Breast epithelium (tissue), 4 donors: ENCODE results near the gene MORN1. TPM values are rescaled to one million over a fixed set of nuclear protein-coding genes. Genes with fewer than 3 reads are reported as not detected.

Experiments used
- DNase-seq, 2 donors: peaks; one replicate each; pipeline ENCODE4 v3.0.0-alpha.2; 2019; ENCODE audit warnings: low spot score in 2 of 2
- H3K27ac ChIP-seq, 2 donors: fragments of 200-600 bp; sonication (generic) in 1 of 2; one replicate each; pipeline ENCODE4 v1.5.1; 2016 to 2019; ENCODE audit warnings: mild to moderate bottlenecking in 1 of 2
- H3K27me3 ChIP-seq, 2 donors: fragments of 200-600 bp; sonication (generic) in 1 of 2; one replicate each; pipeline versions ENCODE4 v1.5.1 to v1.6.0; 2017 to 2019; ENCODE audit warnings: control low read depth in 1 of 2, mild to moderate bottlenecking in 1 of 2
- H3K36me3 ChIP-seq: fragments of 200-600 bp; one replicate; pipeline ENCODE4 v1.5.1; 2019
- H3K4me1 ChIP-seq, 2 donors: fragments of 200-600 bp; sonication (generic); one replicate each; pipeline ENCODE4 v1.5.1; 2016 to 2019; ENCODE audit warnings: control low read depth in 1 of 2
- H3K4me3 ChIP-seq, 3 donors: fragments of 200-600 bp; sonication (generic); 1 replicate in 2 of 3; 2 replicates in 1 of 3; pipeline ENCODE4 v1.5.1; 2016 to 2019; ENCODE audit warnings: mild to moderate bottlenecking in 3 of 3, moderate library complexity in 2 of 3
- H3K9me3 ChIP-seq, 2 donors: fragments of 200-600 bp; sonication (generic) in 1 of 2; one replicate each; pipeline ENCODE4 v1.5.1; 2016 to 2019; ENCODE audit warnings: control low read depth in 1 of 2
- POLR2A ChIP-seq: fragments of 450-650 bp; IDR thresholded peaks from one replicate; pipeline ENCODE4 v1.6.1; 2016; ENCODE audit warnings: antibody characterized with exemption, mild to moderate bottlenecking, moderate library complexity
- POLR2AphosphoS5 ChIP-seq, 3 donors: sonication (generic); formaldehyde crosslinking; IDR thresholded peaks; one replicate each; pipeline ENCODE4 v1.6.1; 2017; ENCODE audit warnings: antibody characterized with exemption in 3 of 3
- intact Hi-C: fragments of 100-400 bp; cut with DNase I; formaldehyde crosslinking; loops from one replicate; pipeline ENCODE4 v1.15.1; 2023; ENCODE audit warnings: low total_unique reads
- total RNA-seq, 3 donors: library from RNA; depleted of rRNA; stranded (reverse); fragments of >200 nt; gene quantifications; one replicate each; pipeline ENCODE4 v1.1.0, GENCODE V29; 2016
- TF ChIP-seq, protein P1 (sequence below), 3 donors: fragments of 450-650 bp; IDR thresholded peaks; one replicate each; pipeline ENCODE4 v1.5.1; 2016 to 2017; ENCODE audit warnings: antibody characterized with exemption in 3 of 3, mild to moderate bottlenecking in 3 of 3, moderate library complexity in 3 of 3

The MORN1 gene
- total RNA-seq, 3 donors from 2014 or later = 4.0 to 18.1 (median 17.7) TPM

- TF ChIP-seq POLR2A = no peak
- TF ChIP-seq POLR2AphosphoS5 (IDR thresholded peaks at IDR 0.05) = no peak
- TF ChIP-seq, protein P1, sequence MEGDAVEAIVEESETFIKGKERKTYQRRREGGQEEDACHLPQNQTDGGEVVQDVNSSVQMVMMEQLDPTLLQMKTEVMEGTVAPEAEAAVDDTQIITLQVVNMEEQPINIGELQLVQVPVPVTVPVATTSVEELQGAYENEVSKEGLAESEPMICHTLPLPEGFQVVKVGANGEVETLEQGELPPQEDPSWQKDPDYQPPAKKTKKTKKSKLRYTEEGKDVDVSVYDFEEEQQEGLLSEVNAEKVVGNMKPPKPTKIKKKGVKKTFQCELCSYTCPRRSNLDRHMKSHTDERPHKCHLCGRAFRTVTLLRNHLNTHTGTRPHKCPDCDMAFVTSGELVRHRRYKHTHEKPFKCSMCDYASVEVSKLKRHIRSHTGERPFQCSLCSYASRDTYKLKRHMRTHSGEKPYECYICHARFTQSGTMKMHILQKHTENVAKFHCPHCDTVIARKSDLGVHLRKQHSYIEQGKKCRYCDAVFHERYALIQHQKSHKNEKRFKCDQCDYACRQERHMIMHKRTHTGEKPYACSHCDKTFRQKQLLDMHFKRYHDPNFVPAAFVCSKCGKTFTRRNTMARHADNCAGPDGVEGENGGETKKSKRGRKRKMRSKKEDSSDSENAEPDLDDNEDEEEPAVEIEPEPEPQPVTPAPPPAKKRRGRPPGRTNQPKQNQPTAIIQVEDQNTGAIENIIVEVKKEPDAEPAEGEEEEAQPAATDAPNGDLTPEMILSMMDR (IDR thresholded peaks at IDR 0.05) = no peak
- peaks cover 11 to 13% of the 10 kb centered on the region in 2 donors for H3K4me1 ChIP-seq
- H3K36me3 ChIP-seq = no peaks in the 10 kb centered on the region
- peak overlapping the region; percentile 54 to 71 for H3K27ac ChIP-seq
- H3K9me3 ChIP-seq = no peaks in the 10 kb centered on the region
- no peak for DNase-seq
- H3K27me3 ChIP-seq = peaks cover 0 to 36% of the 10 kb centered on the region in 2 donors
- H3K4me3 ChIP-seq = peak overlapping the region in 1 of 3 donors; percentile 59
- intact Hi-C loops = no loop called here
These were observed 25.9 kb upstream of the MORN1 start for GRCh38 chr1:2417083-2417832.

GRCh38 chr1:2416403-2416802 lies 25.0 kb upstream of the MORN1 start:
- Histone ChIP-seq H3K9me3 (no peaks in the 10 kb centered on the region), H3K4me1 (peaks cover 15 to 16% of the 10 kb centered on the region in 2 donors), H3K4me3 (peak overlapping the region in 2 of 3 donors; percentile 35 to 59), H3K27me3 (peaks cover 0 to 36% of the 10 kb centered on the region in 2 donors), H3K27ac (peak overlapping the region; percentile 54 to 71), H3K36me3 (no peaks in the 10 kb centered on the region)
- intact Hi-C loops = no loop called here
- TF ChIP-seq, protein P1 (IDR thresholded peaks at IDR 0.05) = no peak
- TF ChIP-seq POLR2AphosphoS5 (IDR thresholded peaks at IDR 0.05) = no peak
- TF ChIP-seq POLR2A = no peak
- DNase-seq = peak in 1 of 2 donors; percentile 79

- no peak for DNase-seq
- H3K27me3 ChIP-seq = peaks cover 0 to 36% of the 10 kb centered on the region in 2 donors
These were observed 24.5 kb upstream of the MORN1 start for GRCh38 chr1:2415801-2416208.

DNA sequence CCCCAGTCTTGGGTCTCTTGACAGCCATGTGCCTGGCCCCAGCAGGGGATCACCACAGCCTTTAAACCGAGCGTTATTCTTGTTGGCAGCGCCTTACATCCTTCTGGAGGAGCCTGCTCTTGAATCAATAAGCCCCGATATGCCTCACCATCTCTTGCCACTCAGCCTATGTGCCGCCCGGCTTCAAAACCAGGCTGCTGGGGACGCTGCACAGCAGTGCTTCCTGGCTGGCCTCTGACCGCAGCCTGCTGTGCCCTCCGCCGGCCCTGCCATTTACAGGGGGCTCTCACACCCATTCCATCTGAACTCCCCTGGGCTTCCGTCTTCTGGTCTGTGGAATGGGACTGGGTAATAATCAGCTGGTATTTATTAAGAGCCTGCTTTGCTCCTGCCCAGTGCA lies 24.0 kb upstream of the MORN1 start:
- intact Hi-C loops = no loop called here
- peaks cover 15 to 17% of the 10 kb centered on the region in 2 donors for H3K4me1 ChIP-seq
- peaks cover 0 to 33% of the 10 kb centered on the region in 2 donors for H3K27me3 ChIP-seq
- no peaks in the 10 kb centered on the region for H3K36me3 ChIP-seq
- no peaks in the 10 kb centered on the region for H3K9me3 ChIP-seq
- peak overlapping the region; percentile 71 for H3K27ac ChIP-seq
- TF ChIP-seq POLR2A (no peak), POLR2AphosphoS5 (IDR thresholded peaks at IDR 0.05) (no peak)
- TF ChIP-seq, protein P1 (IDR thresholded peaks at IDR 0.05) = no peak
- DNase-seq = no peak
- H3K4me3 ChIP-seq = no peak overlapping the region

More at GRCh38 chr1:2415801-2416208, 24.5 kb upstream of the MORN1 start:
- peak overlapping the region in 2 of 3 donors; percentile 35 to 59 for H3K4me3 ChIP-seq
- no peaks in the 10 kb centered on the region for H3K36me3 ChIP-seq
- H3K27ac ChIP-seq = peak overlapping the region; percentile 71
- H3K4me1 ChIP-seq = peaks cover 15 to 17% of the 10 kb centered on the region in 2 donors
- TF ChIP-seq, protein P1 (IDR thresholded peaks at IDR 0.05) = peak in 1 of 3 donors; percentile 15
- TF ChIP-seq POLR2A = no peak
- no peaks in the 10 kb centered on the region for H3K9me3 ChIP-seq
- intact Hi-C loops = no loop called here

GRCh38 chr1:2414297-2414958 lies 23.1 kb upstream of the MORN1 start:
- Histone ChIP-seq H3K4me3 (peak overlapping the region in 2 of 3 donors; percentile 7 to 89), H3K36me3 (no peaks in the 10 kb centered on the region), H3K4me1 (peaks cover 15 to 17% of the 10 kb centered on the region in 2 donors), H3K27ac (peak overlapping the region in 1 of 2 donors; percentile 88), H3K27me3 (peaks cover 0 to 25% of the 10 kb centered on the region in 2 donors), H3K9me3 (no peaks in the 10 kb centered on the region)
- no peak for TF ChIP-seq POLR2AphosphoS5 (IDR thresholded peaks at IDR 0.05)
- no peak for TF ChIP-seq POLR2A
- TF ChIP-seq, protein P1 (IDR thresholded peaks at IDR 0.05) = peak; percentile 88 to 97 (median 95)
- peak; percentile 67 to 78 for DNase-seq
- intact Hi-C loops = no loop called here
